GM12801 (cell line): ENCODE measurements around the gene HACE1.

Experiments
- TF ChIP-seq, protein P1 (sequence below): IDR thresholded peaks from one replicate; pipeline ENCODE4 v1.5.1; 2011; ENCODE audit warnings: control low read depth; ENCODE audit not compliant: insufficient read length; ENCODE audit errors: extremely low read depth

The HACE1 gene

DNA sequence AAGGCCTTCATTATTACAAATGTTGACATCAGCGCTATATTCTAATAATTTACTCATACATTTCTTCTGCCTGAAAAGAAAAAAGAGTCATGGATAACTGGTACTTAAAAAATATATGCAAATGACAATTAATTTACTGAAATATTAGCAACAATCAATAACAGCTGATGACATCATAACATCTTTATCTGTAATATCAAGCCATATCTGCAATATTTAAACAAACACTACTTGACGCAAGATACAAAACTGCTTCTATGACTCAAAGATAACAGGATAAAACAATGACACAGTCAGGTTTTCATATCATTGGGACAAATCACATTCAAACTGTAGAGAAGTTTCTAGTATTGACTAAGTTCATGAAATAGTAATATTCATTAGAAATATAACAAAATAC lies 16.5 kb downstream of the HACE1 start:
- TF ChIP-seq, protein P1, sequence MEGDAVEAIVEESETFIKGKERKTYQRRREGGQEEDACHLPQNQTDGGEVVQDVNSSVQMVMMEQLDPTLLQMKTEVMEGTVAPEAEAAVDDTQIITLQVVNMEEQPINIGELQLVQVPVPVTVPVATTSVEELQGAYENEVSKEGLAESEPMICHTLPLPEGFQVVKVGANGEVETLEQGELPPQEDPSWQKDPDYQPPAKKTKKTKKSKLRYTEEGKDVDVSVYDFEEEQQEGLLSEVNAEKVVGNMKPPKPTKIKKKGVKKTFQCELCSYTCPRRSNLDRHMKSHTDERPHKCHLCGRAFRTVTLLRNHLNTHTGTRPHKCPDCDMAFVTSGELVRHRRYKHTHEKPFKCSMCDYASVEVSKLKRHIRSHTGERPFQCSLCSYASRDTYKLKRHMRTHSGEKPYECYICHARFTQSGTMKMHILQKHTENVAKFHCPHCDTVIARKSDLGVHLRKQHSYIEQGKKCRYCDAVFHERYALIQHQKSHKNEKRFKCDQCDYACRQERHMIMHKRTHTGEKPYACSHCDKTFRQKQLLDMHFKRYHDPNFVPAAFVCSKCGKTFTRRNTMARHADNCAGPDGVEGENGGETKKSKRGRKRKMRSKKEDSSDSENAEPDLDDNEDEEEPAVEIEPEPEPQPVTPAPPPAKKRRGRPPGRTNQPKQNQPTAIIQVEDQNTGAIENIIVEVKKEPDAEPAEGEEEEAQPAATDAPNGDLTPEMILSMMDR = no peak

DNA sequence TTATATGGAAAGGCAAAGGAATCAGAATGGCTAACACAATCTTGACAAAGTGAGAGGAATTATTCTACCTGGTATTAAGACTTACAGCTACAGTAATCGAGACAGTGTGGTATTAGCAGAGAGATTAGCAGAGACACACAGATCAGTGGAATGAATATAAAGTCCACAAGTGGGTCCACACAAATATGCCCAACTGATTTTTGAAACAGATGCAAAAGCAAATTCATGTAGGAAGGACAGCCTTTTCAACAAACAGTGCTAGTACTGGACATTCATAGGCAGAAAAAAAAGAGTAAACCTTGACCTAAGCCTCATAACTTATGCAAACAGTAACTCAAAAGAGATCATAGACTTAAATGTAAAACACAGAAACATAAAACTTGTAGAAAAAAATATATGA lies 22.6 kb downstream of the HACE1 start:
- TF ChIP-seq, protein P1 = no peak

DNA sequence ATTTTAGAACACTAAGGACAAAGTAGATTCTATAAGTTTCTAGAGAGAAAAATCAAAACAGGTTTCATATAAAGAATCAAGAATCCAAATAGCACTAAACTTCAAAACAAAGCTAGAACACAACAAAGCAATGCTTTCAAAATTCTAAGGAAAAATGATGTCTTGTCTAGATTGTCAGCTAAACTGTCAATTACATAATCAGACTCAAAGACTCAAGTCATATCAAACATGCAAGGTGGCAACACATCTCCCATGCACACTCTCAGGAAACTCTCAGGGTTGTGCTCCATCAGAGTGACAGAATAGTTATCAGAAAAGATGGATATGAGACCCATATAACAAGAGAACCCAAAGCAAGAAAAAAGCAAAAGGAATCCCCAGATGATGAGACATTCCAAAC lies 23.9 kb downstream of the HACE1 start:
- TF ChIP-seq, protein P1 = no peak

DNA sequence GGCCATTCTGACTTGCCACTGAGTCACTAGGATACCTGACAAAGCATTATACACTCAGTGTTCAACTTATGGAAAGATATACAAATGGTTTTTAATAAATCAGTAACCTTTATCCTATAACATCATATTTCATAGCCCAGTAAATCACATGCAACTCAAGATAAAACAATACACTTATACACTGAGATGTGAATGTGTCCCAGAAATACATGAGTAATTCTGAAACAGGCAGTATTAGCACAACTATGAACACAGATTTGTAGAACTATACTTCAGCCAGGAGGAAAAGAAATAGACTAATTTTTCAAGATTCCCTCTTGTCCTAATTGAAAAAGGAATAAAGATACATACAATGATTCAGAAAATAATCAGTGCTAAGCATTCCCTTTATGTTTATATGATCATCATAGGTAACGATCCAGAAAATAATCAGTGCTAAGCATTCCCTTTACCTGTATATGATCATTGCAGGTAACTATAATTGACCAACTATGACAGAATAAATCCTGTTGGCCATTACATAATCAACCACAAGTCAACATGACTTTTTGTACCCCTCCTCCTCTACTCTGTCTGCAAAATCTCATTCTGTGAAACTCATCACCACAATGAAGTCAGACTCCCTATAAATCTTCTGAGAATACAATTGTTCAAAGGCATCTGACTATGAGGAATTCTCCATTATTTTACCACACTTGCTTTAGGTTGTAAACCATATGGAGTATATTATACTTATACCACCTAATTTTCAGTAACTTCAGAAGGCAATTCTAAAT lies 30.3 kb downstream of the HACE1 start:
- TF ChIP-seq, protein P1 = no peak

DNA sequence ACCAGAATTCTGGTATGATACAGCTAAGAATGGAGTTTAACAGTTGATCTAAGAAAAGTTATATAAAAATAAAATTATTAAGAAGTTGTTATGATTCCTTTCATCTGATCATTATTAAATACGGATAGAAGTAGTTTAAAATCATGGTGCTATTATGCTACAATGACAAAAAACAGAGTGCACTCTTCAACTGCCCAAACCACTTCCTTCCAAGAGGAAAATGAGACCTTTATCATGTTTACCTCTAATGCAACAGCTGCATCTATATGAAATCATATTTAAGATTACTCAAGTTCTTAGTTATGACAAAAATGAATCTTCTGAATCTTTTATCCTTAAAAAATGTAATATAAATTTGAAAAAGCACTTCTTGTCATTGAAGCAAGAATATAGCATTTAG lies 31.2 kb downstream of the HACE1 start:
- TF ChIP-seq, protein P1 = no peak

DNA sequence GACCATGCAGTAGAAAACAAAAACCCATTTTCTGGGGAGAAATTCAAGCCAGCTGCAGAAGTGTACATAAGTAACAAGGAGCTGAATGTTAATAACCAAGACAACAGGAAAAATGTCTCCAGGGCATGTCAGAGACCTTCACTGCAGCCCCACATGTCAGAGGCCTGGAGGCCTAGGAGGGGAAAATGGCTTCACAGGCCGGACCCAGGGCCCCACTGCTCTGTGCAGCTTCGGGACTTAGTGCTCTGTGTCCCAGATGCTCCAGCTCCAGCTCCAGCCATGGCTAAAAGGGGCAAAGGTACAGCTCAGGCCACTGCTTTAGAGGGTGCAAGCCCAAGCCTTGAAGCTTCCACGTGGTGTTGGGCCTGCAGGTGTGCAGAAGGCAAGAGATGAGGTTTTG lies 43.6 kb downstream of the HACE1 start:
- TF ChIP-seq, protein P1 = no peak

DNA sequence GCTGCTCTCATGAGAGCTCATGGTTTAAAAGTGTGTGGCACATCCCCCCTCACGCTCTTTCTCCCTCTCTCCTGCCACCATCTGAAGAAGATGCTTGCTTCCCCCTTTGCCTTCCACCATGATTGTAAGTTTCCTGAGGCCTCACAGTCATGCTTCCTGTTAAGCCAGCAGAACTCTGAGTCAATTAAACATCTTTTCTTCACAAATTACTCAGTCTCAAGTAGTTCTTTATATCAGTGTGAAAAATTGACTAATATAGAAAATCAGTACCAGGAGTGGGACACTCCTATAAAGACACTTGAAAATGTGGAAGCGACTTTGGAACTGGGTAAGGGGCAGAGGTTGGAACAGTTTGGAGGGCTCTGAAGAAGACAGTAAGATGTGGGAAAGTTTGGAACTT lies 45.0 kb downstream of the HACE1 start:
- TF ChIP-seq, protein P1 = no peak

DNA sequence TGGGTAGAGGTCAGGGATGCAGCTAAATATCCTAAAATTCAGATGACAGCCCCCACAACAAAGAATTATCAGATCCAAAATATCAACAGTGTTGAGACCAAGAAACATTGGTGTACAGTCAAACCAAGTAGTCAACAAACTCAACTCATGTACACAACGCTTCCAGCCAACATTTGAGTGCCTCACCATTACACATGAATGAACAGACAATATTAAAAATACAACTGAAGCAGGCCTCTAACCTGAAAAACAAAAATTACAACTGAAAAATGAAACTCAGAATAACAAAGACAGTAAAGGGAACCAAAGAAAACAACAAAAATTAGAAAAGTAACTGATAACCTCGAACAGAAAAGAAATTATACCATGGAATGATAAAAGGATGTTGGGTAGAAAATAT lies 46.2 kb downstream of the HACE1 start:
- TF ChIP-seq, protein P1 = no peak
